ENCODE data around the gene SLC22A23.

DNA sequence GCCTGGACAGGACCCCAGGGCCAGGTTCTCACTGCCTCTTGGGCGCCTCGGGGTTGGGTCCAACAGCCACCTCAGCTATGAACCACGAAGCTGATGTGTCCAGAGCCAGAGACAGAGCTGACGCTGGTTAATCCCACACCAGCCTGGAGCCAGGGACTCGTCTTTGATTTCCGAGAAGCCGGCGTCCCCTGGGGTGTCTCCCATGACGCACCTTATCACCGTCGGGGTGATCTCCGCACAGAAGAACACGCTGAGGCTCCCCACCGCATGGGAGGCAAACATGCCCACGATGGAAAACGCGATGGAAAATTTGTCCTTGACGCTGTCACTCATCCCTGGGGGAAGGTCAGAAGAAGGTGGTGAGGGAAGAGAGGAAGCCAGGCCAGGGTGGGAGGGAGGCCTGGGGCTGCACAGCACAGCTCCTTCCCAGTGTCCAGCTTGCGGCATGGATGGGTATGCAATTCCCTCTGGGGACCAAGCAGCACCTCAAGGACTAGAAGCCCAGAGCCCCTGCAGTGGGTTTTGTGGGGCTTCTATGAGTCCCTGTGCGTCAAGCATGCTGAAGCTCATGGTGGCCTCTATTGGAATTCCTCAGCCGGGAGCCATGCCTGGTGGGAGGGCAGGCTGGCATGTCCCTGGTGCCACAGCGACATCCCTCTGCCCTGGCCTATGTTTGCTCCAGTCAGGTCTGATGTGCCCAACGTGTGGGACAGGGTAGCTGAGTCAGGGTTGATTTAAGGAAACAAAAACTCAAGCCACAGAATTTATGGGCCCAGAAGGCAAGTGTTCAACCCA, 173.0 kb downstream of the SLC22A23 start:
- TF ChIP-seq, protein P1, sequence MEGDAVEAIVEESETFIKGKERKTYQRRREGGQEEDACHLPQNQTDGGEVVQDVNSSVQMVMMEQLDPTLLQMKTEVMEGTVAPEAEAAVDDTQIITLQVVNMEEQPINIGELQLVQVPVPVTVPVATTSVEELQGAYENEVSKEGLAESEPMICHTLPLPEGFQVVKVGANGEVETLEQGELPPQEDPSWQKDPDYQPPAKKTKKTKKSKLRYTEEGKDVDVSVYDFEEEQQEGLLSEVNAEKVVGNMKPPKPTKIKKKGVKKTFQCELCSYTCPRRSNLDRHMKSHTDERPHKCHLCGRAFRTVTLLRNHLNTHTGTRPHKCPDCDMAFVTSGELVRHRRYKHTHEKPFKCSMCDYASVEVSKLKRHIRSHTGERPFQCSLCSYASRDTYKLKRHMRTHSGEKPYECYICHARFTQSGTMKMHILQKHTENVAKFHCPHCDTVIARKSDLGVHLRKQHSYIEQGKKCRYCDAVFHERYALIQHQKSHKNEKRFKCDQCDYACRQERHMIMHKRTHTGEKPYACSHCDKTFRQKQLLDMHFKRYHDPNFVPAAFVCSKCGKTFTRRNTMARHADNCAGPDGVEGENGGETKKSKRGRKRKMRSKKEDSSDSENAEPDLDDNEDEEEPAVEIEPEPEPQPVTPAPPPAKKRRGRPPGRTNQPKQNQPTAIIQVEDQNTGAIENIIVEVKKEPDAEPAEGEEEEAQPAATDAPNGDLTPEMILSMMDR (IDR thresholded peaks at IDR 0.05): no peak
- no peak for TF ChIP-seq EP300 (IDR thresholded peaks at IDR 0.05)
- TF ChIP-seq POLR2AphosphoS5 (IDR thresholded peaks at IDR 0.05): no peak
